ENCODE results near the gene BICD2.

BICD2 gene

DNA sequence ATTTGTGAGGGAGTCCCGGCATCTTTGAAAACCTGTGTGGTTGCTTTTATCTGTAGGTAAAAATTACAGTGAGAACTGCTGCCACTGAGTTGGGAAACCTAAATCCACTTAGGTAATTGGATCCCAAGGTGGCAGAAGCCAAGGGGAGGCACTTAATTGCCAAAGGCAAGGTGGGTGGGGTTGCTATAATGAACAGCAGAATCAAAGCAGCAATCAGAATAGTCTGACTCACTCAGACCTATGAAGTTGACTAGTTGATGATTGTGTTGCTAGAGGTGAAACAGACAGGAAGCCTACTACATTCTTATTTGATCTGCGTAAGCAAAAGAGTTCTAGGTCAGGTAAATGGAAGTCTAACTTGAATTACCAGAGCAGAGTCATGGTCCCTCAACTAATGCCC is 17.3 kb upstream of the BICD2 start:
- no peak for DNase-seq (ENCODE audit: low read depth)
- H3K4me3 ChIP-seq (ENCODE audit: low read depth, low read length): no peak overlapping the region
- TF ChIP-seq, protein P1, sequence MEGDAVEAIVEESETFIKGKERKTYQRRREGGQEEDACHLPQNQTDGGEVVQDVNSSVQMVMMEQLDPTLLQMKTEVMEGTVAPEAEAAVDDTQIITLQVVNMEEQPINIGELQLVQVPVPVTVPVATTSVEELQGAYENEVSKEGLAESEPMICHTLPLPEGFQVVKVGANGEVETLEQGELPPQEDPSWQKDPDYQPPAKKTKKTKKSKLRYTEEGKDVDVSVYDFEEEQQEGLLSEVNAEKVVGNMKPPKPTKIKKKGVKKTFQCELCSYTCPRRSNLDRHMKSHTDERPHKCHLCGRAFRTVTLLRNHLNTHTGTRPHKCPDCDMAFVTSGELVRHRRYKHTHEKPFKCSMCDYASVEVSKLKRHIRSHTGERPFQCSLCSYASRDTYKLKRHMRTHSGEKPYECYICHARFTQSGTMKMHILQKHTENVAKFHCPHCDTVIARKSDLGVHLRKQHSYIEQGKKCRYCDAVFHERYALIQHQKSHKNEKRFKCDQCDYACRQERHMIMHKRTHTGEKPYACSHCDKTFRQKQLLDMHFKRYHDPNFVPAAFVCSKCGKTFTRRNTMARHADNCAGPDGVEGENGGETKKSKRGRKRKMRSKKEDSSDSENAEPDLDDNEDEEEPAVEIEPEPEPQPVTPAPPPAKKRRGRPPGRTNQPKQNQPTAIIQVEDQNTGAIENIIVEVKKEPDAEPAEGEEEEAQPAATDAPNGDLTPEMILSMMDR (conservative IDR thresholded peaks at IDR 0.05; ENCODE audit: low read depth, low read length): no peak

DNA sequence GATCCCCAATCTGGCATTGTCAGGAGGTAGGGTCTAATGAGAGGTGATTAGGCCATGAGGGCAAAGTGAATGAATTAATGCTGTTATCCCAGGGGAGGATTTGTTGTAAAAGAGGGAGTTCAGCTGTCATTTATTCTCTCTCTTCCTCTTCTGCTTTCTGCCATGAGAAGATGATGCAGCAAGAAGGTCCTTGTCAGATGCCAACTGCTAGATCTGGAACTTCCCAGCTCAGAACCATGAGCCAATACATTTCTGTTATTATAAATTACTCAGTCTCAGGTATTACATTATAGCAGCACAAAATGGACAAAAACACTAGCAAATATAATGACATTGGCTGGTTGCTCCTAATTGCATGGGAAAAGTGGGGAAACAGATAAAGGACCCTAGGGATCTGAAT is 15.6 kb upstream of the BICD2 start:
- H3K4me3 ChIP-seq (ENCODE audit: low read depth, low read length): no peak overlapping the region
- TF ChIP-seq, protein P1 (conservative IDR thresholded peaks at IDR 0.05; ENCODE audit: low read depth, low read length): no peak
- no peak for DNase-seq (ENCODE audit: low read depth)

DNA sequence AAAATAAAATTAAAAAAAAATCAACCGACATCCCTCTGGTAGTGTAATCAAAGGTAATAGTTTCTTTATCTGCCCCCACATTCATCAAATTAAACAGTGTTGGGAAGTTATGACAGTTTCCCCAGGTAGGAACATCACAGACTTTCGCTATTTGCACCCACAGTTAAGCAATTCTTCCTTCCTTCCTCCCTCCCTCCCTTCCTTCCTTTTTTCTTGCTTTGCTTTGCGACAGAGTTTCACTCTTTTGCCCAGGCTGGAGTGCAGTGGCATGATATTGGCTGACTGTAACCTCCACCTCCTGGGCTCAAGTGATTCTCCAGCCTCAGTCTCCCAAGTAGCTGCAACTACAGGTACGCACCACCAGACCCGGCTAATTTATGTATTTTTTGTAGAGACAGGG is 10.8 kb upstream of the BICD2 start:
- DNase-seq (ENCODE audit: low read depth): no peak
- no peak overlapping the region for H3K4me3 ChIP-seq (ENCODE audit: low read depth, low read length)
- TF ChIP-seq, protein P1 (conservative IDR thresholded peaks at IDR 0.05; ENCODE audit: low read depth, low read length): no peak

DNA sequence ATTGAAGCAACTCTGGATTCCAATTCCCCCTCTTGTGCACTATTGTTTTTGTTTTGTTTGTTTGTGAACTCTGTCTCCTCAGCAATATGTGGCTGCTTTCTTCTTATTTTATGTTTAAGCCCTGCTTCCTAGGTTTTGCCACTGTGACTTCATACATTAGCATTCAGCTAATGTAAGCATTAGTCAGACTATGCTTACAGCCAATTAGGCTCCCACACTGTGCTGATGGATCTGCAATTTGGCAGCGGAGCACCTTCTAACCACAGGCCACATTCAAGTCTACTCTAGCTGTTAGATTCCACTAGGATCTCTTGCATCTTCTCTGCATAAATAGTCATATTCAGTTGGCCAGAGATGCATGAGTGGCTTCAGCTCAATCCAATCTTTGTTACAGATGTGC is 9.6 kb upstream of the BICD2 start:
- DNase-seq (ENCODE audit: low read depth): peak; percentile 91
- no peak overlapping the region for H3K4me3 ChIP-seq (ENCODE audit: low read depth, low read length)
- TF ChIP-seq, protein P1 (conservative IDR thresholded peaks at IDR 0.05; ENCODE audit: low read depth, low read length): no peak

DNA sequence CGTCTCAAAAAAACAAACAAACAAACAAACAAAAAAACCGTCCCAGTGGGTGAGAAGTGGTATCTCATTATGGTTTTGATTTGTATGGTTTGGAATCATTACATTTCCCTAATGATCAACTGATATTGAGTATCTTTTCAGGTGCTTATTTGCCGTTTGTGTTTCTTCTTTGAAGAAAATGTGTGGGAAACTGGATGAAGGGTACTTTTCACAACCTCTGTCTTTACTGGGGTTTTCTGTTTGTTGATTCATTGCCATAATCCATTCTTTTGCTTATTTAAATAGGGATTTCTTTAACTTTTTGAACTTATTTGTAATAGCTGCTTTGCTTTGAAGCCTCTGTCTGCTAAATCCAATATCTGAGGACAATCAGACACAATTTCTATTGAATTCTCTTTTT is 9.2 kb upstream of the BICD2 start:
- DNase-seq (ENCODE audit: low read depth): no peak
- TF ChIP-seq, protein P1 (conservative IDR thresholded peaks at IDR 0.05; ENCODE audit: low read depth, low read length): no peak
- no peak overlapping the region for H3K4me3 ChIP-seq (ENCODE audit: low read depth, low read length)

DNA sequence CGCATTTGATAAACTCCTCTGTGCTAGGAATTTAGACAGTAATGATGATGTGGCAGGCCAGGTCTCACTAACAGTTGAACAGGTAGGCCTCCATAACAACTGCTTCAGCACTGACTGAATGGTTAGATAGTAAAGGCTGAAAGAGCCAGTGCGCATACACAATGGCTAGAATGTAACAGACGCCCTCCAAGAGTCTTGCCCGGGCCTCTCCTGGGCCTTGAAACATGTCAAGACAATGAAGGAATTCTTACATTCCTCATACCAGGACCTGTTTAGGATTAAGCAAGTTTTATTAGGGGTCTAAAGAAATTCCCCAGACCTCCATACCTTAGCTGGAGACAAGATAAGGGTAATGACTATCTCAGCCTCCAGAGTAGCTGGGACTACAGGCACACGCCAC is 6.7 kb upstream of the BICD2 start:
- TF ChIP-seq, protein P1 (conservative IDR thresholded peaks at IDR 0.05; ENCODE audit: low read depth, low read length): no peak
- H3K4me3 ChIP-seq (ENCODE audit: low read depth, low read length): no peak overlapping the region
- DNase-seq (ENCODE audit: low read depth): no peak

DNA sequence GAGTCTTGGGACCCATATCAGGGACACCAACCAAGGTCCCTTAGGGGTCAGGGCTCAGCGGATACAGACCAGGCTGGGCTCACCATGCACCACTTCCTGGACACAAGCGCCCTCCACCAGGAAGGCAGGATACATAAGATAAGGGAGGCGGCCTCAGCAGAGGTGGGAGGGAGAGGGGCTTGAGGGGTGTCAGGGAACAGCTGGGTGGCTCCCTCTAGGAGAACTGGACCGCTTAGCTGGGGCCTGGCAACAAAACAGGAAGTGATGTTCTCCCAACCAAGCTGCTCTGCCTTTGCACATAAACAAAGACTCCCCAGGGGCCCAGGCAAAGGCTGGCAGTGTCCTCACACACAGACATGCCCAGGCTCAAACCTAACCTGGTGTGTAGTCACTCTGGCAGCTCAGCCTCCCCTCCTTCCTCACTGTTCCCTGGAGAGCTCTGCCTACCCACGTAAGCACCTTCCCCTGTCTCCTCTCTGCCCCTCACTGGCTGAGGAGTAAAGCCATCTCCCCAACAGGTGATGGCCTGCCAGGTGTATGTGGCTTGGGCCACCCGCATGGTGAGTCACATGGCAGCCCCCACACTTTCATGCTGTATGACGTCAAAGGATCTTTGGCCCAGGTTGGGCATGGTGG is 5.8 kb upstream of the BICD2 start:
- TF ChIP-seq, protein P1 (conservative IDR thresholded peaks at IDR 0.05; ENCODE audit: low read depth, low read length): no peak
- H3K4me3 ChIP-seq (ENCODE audit: low read depth, low read length): no peak overlapping the region
- DNase-seq (ENCODE audit: low read depth): peak; percentile 29

Measured in choroid plexus epithelial cell (primary cell).